ENCODE results near the gene TKTL2.

Gene TKTL2

GRCh38 chr4:163482190-163482589, 8.6 kb upstream of the TKTL2 start:
- H3K27me3 ChIP-seq (ENCODE audit: insufficient read depth, low read depth) = no peaks in the 10 kb centered on the region
- no peak overlapping the region for H3K27ac ChIP-seq
- no peaks in the 10 kb centered on the region for H3K36me3 ChIP-seq (ENCODE audit: insufficient read depth)
- H2AFZ ChIP-seq (ENCODE audit: low read depth) = no peak overlapping the region
- H3K4me2 ChIP-seq = no peak overlapping the region
- TF ChIP-seq, protein P1, sequence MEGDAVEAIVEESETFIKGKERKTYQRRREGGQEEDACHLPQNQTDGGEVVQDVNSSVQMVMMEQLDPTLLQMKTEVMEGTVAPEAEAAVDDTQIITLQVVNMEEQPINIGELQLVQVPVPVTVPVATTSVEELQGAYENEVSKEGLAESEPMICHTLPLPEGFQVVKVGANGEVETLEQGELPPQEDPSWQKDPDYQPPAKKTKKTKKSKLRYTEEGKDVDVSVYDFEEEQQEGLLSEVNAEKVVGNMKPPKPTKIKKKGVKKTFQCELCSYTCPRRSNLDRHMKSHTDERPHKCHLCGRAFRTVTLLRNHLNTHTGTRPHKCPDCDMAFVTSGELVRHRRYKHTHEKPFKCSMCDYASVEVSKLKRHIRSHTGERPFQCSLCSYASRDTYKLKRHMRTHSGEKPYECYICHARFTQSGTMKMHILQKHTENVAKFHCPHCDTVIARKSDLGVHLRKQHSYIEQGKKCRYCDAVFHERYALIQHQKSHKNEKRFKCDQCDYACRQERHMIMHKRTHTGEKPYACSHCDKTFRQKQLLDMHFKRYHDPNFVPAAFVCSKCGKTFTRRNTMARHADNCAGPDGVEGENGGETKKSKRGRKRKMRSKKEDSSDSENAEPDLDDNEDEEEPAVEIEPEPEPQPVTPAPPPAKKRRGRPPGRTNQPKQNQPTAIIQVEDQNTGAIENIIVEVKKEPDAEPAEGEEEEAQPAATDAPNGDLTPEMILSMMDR (conservative IDR thresholded peaks at IDR 0.05; ENCODE audit: low read depth, low read length) = no peak
- no peaks in the 10 kb centered on the region for H3K4me1 ChIP-seq (ENCODE audit: low read depth, poor library complexity, severe bottlenecking)
- no peaks in the 10 kb centered on the region for H4K20me1 ChIP-seq (ENCODE audit: insufficient read depth)
- no peaks in the 10 kb centered on the region for H3K79me2 ChIP-seq (ENCODE audit: insufficient read depth, low read depth)
- no peak overlapping the region for H3K9ac ChIP-seq
- H3K4me3 ChIP-seq (IDR thresholded peaks at IDR 0.05; ENCODE audit: insufficient read depth, low read depth, low read length) = no peak overlapping the region

DNA sequence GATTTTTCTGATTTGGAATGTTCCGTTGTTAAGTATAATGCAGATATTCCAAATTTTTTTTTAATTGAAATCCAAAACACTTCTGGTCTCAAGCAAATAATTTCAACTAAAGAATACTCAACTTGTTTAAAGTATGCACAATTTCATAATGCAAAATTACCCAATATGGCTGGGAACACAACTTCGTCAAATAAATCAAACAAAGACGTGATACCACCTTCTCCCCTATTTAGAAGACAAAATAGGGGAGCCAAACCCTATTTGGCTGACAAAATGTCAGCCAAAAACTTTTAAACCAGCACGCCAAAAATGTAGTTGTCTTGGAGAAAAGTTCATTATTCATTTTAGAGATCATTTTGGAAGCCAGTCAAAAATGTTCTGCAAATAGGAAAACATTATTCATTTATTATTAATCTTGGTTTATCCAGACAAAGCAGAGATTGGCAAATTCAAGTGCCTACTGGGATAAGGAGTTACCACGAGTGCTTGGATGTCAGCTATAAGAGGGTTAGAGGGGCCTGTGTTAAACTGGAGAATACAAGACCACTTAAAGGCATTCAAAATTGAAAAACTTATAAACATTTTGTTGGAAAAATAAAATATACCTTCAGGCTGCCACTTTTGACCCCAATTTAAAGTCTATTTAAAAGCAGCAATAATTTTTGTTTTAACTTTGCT, 3.3 kb upstream of the TKTL2 start:
- Histone ChIP-seq H3K4me1 (ENCODE audit: low read depth, poor library complexity, severe bottlenecking) (no peaks in the 10 kb centered on the region), H3K27me3 (ENCODE audit: insufficient read depth, low read depth) (no peaks in the 10 kb centered on the region), H2AFZ (ENCODE audit: low read depth) (no peak overlapping the region), H3K4me2 (no peak overlapping the region), H3K9ac (no peak overlapping the region), H4K20me1 (ENCODE audit: insufficient read depth) (no peaks in the 10 kb centered on the region), H3K4me3 (IDR thresholded peaks at IDR 0.05; ENCODE audit: insufficient read depth, low read depth, low read length) (no peak overlapping the region), H3K79me2 (ENCODE audit: insufficient read depth, low read depth) (no peaks in the 10 kb centered on the region), H3K36me3 (ENCODE audit: insufficient read depth) (no peaks in the 10 kb centered on the region), H3K27ac (no peak overlapping the region)
- TF ChIP-seq, protein P1 (conservative IDR thresholded peaks at IDR 0.05; ENCODE audit: low read depth, low read length) = no peak

DNA sequence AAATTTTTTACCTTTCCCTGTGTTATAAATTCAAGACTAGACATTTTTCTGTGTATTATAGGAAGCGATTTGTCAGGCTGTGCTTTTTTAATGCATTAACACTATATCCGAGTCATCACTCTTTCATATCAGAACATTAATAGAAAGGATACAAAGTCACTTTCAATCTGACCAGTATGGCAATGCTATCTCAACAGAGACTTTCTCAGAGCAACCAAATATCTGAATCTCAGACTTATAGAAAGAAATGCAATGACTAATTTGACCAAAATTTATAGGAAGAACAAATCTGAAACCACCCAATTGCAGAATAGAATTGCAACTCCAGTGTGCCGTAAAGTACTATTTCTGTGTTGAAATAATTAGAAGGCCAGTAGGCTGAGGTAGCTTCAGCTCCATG, 473 bp upstream of the TKTL2 start:
- H3K4me1 ChIP-seq (ENCODE audit: low read depth, poor library complexity, severe bottlenecking) = no peaks in the 10 kb centered on the region
- H3K79me2 ChIP-seq (ENCODE audit: insufficient read depth, low read depth) = no peaks in the 10 kb centered on the region
- no peaks in the 10 kb centered on the region for H3K36me3 ChIP-seq (ENCODE audit: insufficient read depth)
- no peak overlapping the region for H3K27ac ChIP-seq
- TF ChIP-seq, protein P1 (conservative IDR thresholded peaks at IDR 0.05; ENCODE audit: low read depth, low read length) = no peak
- H3K4me2 ChIP-seq = no peak overlapping the region
- no peak overlapping the region for H2AFZ ChIP-seq (ENCODE audit: low read depth)
- H3K4me3 ChIP-seq (IDR thresholded peaks at IDR 0.05; ENCODE audit: insufficient read depth, low read depth, low read length) = no peak overlapping the region
- no peak overlapping the region for H3K9ac ChIP-seq
- no peaks in the 10 kb centered on the region for H3K27me3 ChIP-seq (ENCODE audit: insufficient read depth, low read depth)
- no peaks in the 10 kb centered on the region for H4K20me1 ChIP-seq (ENCODE audit: insufficient read depth)

- no peaks in the 10 kb centered on the region for H3K4me1 ChIP-seq (ENCODE audit: low read depth, poor library complexity, severe bottlenecking)
- H3K27ac ChIP-seq = no peak overlapping the region
- H4K20me1 ChIP-seq (ENCODE audit: insufficient read depth) = no peaks in the 10 kb centered on the region
- no peak overlapping the region for H3K9ac ChIP-seq
- H3K4me2 ChIP-seq = no peak overlapping the region
- H3K36me3 ChIP-seq (ENCODE audit: insufficient read depth) = no peaks in the 10 kb centered on the region
- TF ChIP-seq, protein P1 (conservative IDR thresholded peaks at IDR 0.05; ENCODE audit: low read depth, low read length) = no peak
- H3K4me3 ChIP-seq (IDR thresholded peaks at IDR 0.05; ENCODE audit: insufficient read depth, low read depth, low read length) = no peak overlapping the region
- H3K79me2 ChIP-seq (ENCODE audit: insufficient read depth, low read depth) = no peaks in the 10 kb centered on the region
- H3K27me3 ChIP-seq (ENCODE audit: insufficient read depth, low read depth) = no peaks in the 10 kb centered on the region
- no peak overlapping the region for H2AFZ ChIP-seq (ENCODE audit: low read depth)
Observed at GRCh38 chr4:163473130-163473529, 424 bp downstream of the TKTL2 start.
